ENCODE data around the gene ECEL1.

DNA sequence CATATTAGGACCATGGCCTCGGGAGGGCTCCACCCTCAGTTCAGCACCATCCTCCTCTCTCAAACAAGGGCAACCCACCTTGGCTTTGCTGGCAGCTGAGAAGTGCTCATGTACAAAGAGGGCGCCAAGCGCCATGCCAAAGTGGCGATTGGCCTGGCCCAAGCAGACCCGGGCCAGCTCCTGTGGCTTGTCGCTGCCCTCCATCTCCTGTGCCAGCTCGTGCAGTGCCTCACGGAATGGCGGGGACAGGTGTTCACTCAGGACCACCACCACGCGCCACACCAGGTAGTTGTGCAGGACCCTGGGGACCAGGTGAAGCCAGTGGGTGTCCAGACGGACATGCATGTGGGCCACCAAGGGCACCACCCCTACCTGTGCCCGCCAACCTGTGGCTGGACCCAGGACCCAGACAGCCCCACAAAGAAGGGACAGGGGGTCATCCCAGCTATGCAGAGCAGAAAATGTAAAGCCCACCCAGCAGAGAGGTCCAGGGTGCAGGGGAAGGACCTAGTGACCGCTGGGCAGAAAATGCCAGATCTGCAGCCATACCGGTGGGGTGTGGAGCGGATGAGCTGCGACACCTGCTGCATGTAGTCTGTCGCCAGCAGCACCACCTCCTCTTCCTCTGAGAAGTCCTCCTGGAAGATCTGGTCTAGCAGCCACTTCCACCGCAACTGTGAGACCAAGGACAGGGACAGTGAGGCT is 3.6 kb downstream of the ECEL1 start:
- TF ChIP-seq CTCF (IDR thresholded peaks at IDR 0.05) (no peak), POLR2A (IDR thresholded peaks at IDR 0.05) (no peak)

Data from stomach (tissue), 4 donors.